Astrocyte (in vitro differentiated cells and primary cell): Measurements from ENCODE around the gene IL10RB. TPM values are rescaled to one million over a fixed set of nuclear protein-coding genes. Genes with fewer than 3 reads are reported as not detected.

Experiments
- DNase-seq: peaks from one replicate; pipeline ENCODE4 v3.0.0-alpha.2; 2010; ENCODE audit warnings: low read depth
- FAIRE-seq: peaks from 2 replicates; lab custom pipeline; 2011; peaks lifted over from hg19 to GRCh38; lab: Jason Lieb, UNC
- H2AFZ ChIP-seq: 2 replicates; pipeline ENCODE4 v1.6.0; 2012; ENCODE audit warnings: low read depth, low read length, inconsistent platforms
- H3K27ac ChIP-seq: 2 replicates; pipeline ENCODE4 v1.5.1; 2011; ENCODE audit warnings: low read depth, low read length, inconsistent platforms
- H3K27me3 ChIP-seq: 2 replicates; pipeline ENCODE4 v1.6.0; 2011; ENCODE audit warnings: low read length, inconsistent platforms; ENCODE audit not compliant: insufficient read depth
- H3K36me3 ChIP-seq: 2 replicates; pipeline ENCODE4 v1.5.1; 2011; ENCODE audit warnings: low read length, inconsistent platforms; ENCODE audit not compliant: insufficient read depth
- H3K4me1 ChIP-seq: 2 replicates; pipeline ENCODE4 v1.5.1; 2011; ENCODE audit warnings: low read length, inconsistent platforms; ENCODE audit not compliant: insufficient read depth
- H3K4me2 ChIP-seq: 2 replicates; pipeline ENCODE4 v1.6.0; 2012; ENCODE audit warnings: low read length, inconsistent platforms
- H3K4me3 ChIP-seq: 2 replicates; pipeline ENCODE4 v1.5.1; 2011; ENCODE audit warnings: low read depth, mild to moderate bottlenecking, low read length, inconsistent platforms; ENCODE audit not compliant: insufficient read depth
- H3K79me2 ChIP-seq: 2 replicates; pipeline ENCODE4 v1.6.0; 2012; ENCODE audit warnings: mild to moderate bottlenecking, low read length, inconsistent platforms; ENCODE audit not compliant: insufficient read depth
- H3K9ac ChIP-seq: 2 replicates; pipeline ENCODE4 v1.6.0; 2012; ENCODE audit warnings: mild to moderate bottlenecking, low read length, inconsistent platforms
- H3K9me3 ChIP-seq: 2 replicates; pipeline ENCODE4 v1.5.1; 2012; ENCODE audit warnings: low read depth, mild to moderate bottlenecking, low read length, inconsistent platforms; ENCODE audit not compliant: insufficient read depth
- H4K20me1 ChIP-seq: 2 replicates; pipeline ENCODE4 v1.6.0; 2012; ENCODE audit warnings: low read length, inconsistent platforms; ENCODE audit not compliant: insufficient read depth
- H3K27ac Mint-ChIP-seq: one replicate; pipeline ENCODE4 v1.8.0; 2021; ENCODE audit warnings: mild to moderate bottlenecking, mixed read lengths; ENCODE audit not compliant: unreplicated experiment
- H3K27me3 Mint-ChIP-seq: one replicate; pipeline ENCODE4 v1.8.0; 2021; ENCODE audit warnings: low read depth, mixed read lengths; ENCODE audit not compliant: unreplicated experiment
- H3K36me3 Mint-ChIP-seq: one replicate; pipeline ENCODE4 v1.8.0; 2021; ENCODE audit warnings: low read depth, mixed read lengths; ENCODE audit not compliant: unreplicated experiment
- H3K4me1 Mint-ChIP-seq: one replicate; pipeline ENCODE4 v1.8.0; 2021; ENCODE audit warnings: low read depth, mixed read lengths; ENCODE audit not compliant: unreplicated experiment
- H3K4me3 Mint-ChIP-seq: one replicate; pipeline ENCODE4 v1.8.0; 2021; ENCODE audit warnings: mild to moderate bottlenecking, moderate library complexity, mixed read lengths; ENCODE audit not compliant: unreplicated experiment
- H3K9me3 Mint-ChIP-seq: one replicate; pipeline ENCODE4 v1.8.0; 2021; ENCODE audit warnings: mild to moderate bottlenecking, mixed read lengths; ENCODE audit not compliant: unreplicated experiment
- EZH2 ChIP-seq: IDR thresholded peaks from 2 replicates; pipeline ENCODE4 v1.6.1; 2012; ENCODE audit warnings: mild to moderate bottlenecking, low read length, inconsistent platforms; ENCODE audit not compliant: insufficient read depth
- total RNA-seq: library from RNA; stranded (reverse); gene quantifications from 2 replicates; pipeline ENCODE4 v1.2.1, GENCODE V29; 2021
- TF ChIP-seq, protein P1 (sequence below): IDR thresholded peaks from 2 replicates; pipeline ENCODE4 v1.5.1; 2011; ENCODE audit warnings: low read depth, mild to moderate bottlenecking, inconsistent platforms, low read length, moderate library complexity; ENCODE audit not compliant: insufficient read depth

Gene IL10RB
- total RNA-seq, 1 donor from 2014 or later, result 14.0 TPM

- no peak overlapping the region for H3K4me3 ChIP-seq
- peaks cover 11% of the 10 kb centered on the region for H4K20me1 ChIP-seq
- no peaks in the 10 kb centered on the region for H3K9me3 Mint-ChIP-seq
- DNase-seq (no peak), FAIRE-seq (no peak)
- H3K27ac Mint-ChIP-seq, result no peak overlapping the region
- peaks cover 6% of the 10 kb centered on the region for H3K36me3 ChIP-seq
- no peaks in the 10 kb centered on the region for H3K27me3 ChIP-seq
- H3K4me3 Mint-ChIP-seq, result no peak overlapping the region
- no peak overlapping the region for H3K9ac ChIP-seq
- peaks cover 5% of the 10 kb centered on the region for H3K79me2 ChIP-seq
- no peaks in the 10 kb centered on the region for H3K27me3 Mint-ChIP-seq
- H3K9me3 ChIP-seq, result no peaks in the 10 kb centered on the region
- no peak overlapping the region for H3K27ac ChIP-seq
- TF ChIP-seq, protein P1, sequence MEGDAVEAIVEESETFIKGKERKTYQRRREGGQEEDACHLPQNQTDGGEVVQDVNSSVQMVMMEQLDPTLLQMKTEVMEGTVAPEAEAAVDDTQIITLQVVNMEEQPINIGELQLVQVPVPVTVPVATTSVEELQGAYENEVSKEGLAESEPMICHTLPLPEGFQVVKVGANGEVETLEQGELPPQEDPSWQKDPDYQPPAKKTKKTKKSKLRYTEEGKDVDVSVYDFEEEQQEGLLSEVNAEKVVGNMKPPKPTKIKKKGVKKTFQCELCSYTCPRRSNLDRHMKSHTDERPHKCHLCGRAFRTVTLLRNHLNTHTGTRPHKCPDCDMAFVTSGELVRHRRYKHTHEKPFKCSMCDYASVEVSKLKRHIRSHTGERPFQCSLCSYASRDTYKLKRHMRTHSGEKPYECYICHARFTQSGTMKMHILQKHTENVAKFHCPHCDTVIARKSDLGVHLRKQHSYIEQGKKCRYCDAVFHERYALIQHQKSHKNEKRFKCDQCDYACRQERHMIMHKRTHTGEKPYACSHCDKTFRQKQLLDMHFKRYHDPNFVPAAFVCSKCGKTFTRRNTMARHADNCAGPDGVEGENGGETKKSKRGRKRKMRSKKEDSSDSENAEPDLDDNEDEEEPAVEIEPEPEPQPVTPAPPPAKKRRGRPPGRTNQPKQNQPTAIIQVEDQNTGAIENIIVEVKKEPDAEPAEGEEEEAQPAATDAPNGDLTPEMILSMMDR, result no peak
- no peak for TF ChIP-seq EZH2
- peaks cover 15% of the 10 kb centered on the region for H3K4me1 Mint-ChIP-seq
- H3K4me1 ChIP-seq, result peaks cover 5% of the 10 kb centered on the region
- H2AFZ ChIP-seq, result no peak overlapping the region
- peaks cover 6% of the 10 kb centered on the region for H3K36me3 Mint-ChIP-seq
- H3K4me2 ChIP-seq, result no peak overlapping the region
Measured at GRCh38 chr21:33264561-33264960, 1.6 kb upstream of the IL10RB start.

GRCh38 chr21:33265664-33266049, 510 bp upstream of the IL10RB start:
- Mint-ChIP-seq H3K9me3 (no peaks in the 10 kb centered on the region), H3K4me1 (peaks cover 12% of the 10 kb centered on the region), H3K27ac (no peak overlapping the region), H3K36me3 (peaks cover 6% of the 10 kb centered on the region), H3K4me3 (peak overlapping the region; percentile 82), H3K27me3 (no peaks in the 10 kb centered on the region)
- H3K36me3 ChIP-seq, result peaks cover 10% of the 10 kb centered on the region
- H3K79me2 ChIP-seq, result peaks cover 5% of the 10 kb centered on the region
- DNase-seq (no peak), FAIRE-seq (no peak)
- H3K27ac ChIP-seq, result no peak overlapping the region
- peak overlapping the region; percentile 76 for H3K4me3 ChIP-seq
- peak overlapping the region; percentile 69 for H2AFZ ChIP-seq
- peak overlapping the region; percentile 87 for H3K9ac ChIP-seq
- H3K27me3 ChIP-seq, result no peaks in the 10 kb centered on the region
- peaks cover 5% of the 10 kb centered on the region for H3K4me1 ChIP-seq
- H3K4me2 ChIP-seq, result peak overlapping the region; percentile 86
- H4K20me1 ChIP-seq, result peaks cover 11% of the 10 kb centered on the region
- TF ChIP-seq EZH2, result no peak
- TF ChIP-seq, protein P1, result no peak
- no peaks in the 10 kb centered on the region for H3K9me3 ChIP-seq

- Histone ChIP-seq H3K4me3 (peak overlapping the region; percentile 76), H3K27me3 (no peaks in the 10 kb centered on the region), H2AFZ (peak overlapping the region; percentile 85), H3K4me1 (peaks cover 5% of the 10 kb centered on the region), H3K27ac (peak overlapping the region; percentile 45), H3K79me2 (peaks cover 5% of the 10 kb centered on the region), H3K9ac (peak overlapping the region; percentile 87), H3K9me3 (no peaks in the 10 kb centered on the region), H3K4me2 (peak overlapping the region; percentile 86), H4K20me1 (peaks cover 11% of the 10 kb centered on the region), H3K36me3 (peaks cover 10% of the 10 kb centered on the region)
- no peaks in the 10 kb centered on the region for H3K27me3 Mint-ChIP-seq
- H3K27ac Mint-ChIP-seq, result no peak overlapping the region
- DNase-seq, result no peak
- no peak for FAIRE-seq
- peaks cover 12% of the 10 kb centered on the region for H3K4me1 Mint-ChIP-seq
- TF ChIP-seq, protein P1, result no peak
- TF ChIP-seq EZH2, result no peak
- peak overlapping the region; percentile 96 for H3K4me3 Mint-ChIP-seq
- peaks cover 8% of the 10 kb centered on the region for H3K36me3 Mint-ChIP-seq
- H3K9me3 Mint-ChIP-seq, result no peaks in the 10 kb centered on the region
Measured at GRCh38 chr21:33266789-33267135, 595 bp downstream of the IL10RB start.
